ENCODE data around the gene PPP1R18. TPM values are rescaled to one million over a fixed set of nuclear protein-coding genes. Genes with fewer than 3 reads are reported as not detected.

Gene PPP1R18
- total RNA-seq, 1 donor, result 56.6 TPM

GRCh38 chr6:30716879-30717128 lies 30.4 kb upstream of the PPP1R18 start:
- DNase-seq (ENCODE audit: low read depth), result no peak
- peak overlapping the region; percentile 91 for H3K4me3 ChIP-seq (ENCODE audit: low read depth, low read length)
- no peak for TF ChIP-seq CTCF (IDR thresholded peaks at IDR 0.05; ENCODE audit: insufficient read depth, low read depth, low read length)

GRCh38 chr6:30714263-30714662 lies 27.8 kb upstream of the PPP1R18 start:
- DNase-seq (ENCODE audit: low read depth), result no peak
- no peak overlapping the region for H3K4me3 ChIP-seq (ENCODE audit: low read depth, low read length)
- TF ChIP-seq CTCF (IDR thresholded peaks at IDR 0.05; ENCODE audit: insufficient read depth, low read depth, low read length), result no peak

GRCh38 chr6:30712441-30712945 lies 26.0 kb upstream of the PPP1R18 start:
- no peak for TF ChIP-seq CTCF (IDR thresholded peaks at IDR 0.05; ENCODE audit: insufficient read depth, low read depth, low read length)
- H3K4me3 ChIP-seq (ENCODE audit: low read depth, low read length), result no peak overlapping the region
- DNase-seq (ENCODE audit: low read depth), result no peak

- no peak for TF ChIP-seq CTCF (IDR thresholded peaks at IDR 0.05; ENCODE audit: insufficient read depth, low read depth, low read length)
- no peak overlapping the region for H3K4me3 ChIP-seq (ENCODE audit: low read depth, low read length)
- no peak for DNase-seq (ENCODE audit: low read depth)
Measured at GRCh38 chr6:30711758-30712380, 25.4 kb upstream of the PPP1R18 start.

GRCh38 chr6:30709101-30709868 lies 22.8 kb upstream of the PPP1R18 start:
- H3K4me3 ChIP-seq (ENCODE audit: low read depth, low read length), result no peak overlapping the region
- TF ChIP-seq CTCF (IDR thresholded peaks at IDR 0.05; ENCODE audit: insufficient read depth, low read depth, low read length), result no peak
- no peak for DNase-seq (ENCODE audit: low read depth)

- no peak for DNase-seq (ENCODE audit: low read depth)
- H3K4me3 ChIP-seq (ENCODE audit: low read depth, low read length), result no peak overlapping the region
Measured at GRCh38 chr6:30707281-30707850, 20.9 kb upstream of the PPP1R18 start.

More at GRCh38 chr6:30707281-30707850, 20.9 kb upstream of the PPP1R18 start:
- no peak for TF ChIP-seq CTCF (IDR thresholded peaks at IDR 0.05; ENCODE audit: insufficient read depth, low read depth, low read length)
